GM19238 (cell line): ENCODE measurements around the gene RECQL5.
"Not testable (repeated sequence)": the region's sequence is repeated elsewhere in the genome, so short reads cannot be mapped to it uniquely, and the experiment has no call there.

Experiments used
- DNase-seq: peaks from one replicate; pipeline ENCODE4 v3.0.0; 2011; ENCODE audit warnings: low spot score; ENCODE audit not compliant: insufficient read length

RECQL5 gene

DNA sequence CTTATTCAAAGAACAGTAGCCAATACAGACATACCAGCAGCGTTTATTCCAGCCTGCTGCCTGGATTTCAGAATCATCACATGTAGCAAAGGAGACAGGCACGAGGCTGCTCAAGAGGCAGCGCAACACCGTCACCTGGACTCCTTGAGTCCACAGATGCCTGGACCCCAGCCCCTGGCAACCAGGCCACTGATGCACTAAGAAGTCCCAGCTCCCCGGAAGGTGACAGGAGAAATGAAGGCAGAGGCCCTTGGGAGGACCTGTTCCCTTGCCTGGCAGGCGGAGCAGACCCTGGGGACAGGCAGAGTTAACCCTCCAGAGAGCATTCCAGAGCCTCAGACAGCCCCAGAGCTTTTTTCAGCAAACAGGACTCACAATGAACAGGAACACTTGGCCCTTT is 17.3 kb downstream of the RECQL5 start:
- DNase-seq = no peak

DNA sequence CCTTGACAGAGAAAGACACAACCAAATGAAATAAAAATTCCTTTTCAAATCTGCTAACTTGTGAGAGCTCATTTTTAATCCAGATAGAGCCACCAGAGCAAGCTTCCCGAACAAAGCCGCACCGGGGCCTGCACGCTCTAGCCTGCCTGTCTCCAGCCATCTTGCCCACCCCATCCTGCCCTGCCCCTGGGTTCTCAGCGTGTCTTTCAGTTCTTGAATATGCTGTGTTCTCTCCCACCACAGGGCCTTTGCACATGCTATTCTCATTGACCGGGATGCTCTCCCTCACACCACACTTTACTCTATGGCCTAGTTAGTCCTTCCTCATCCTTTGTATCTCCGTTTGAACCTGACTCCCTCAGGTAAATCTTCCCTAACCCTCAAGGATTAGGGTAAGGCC is 19.0 kb downstream of the RECQL5 start:
- no peak for DNase-seq

DNA sequence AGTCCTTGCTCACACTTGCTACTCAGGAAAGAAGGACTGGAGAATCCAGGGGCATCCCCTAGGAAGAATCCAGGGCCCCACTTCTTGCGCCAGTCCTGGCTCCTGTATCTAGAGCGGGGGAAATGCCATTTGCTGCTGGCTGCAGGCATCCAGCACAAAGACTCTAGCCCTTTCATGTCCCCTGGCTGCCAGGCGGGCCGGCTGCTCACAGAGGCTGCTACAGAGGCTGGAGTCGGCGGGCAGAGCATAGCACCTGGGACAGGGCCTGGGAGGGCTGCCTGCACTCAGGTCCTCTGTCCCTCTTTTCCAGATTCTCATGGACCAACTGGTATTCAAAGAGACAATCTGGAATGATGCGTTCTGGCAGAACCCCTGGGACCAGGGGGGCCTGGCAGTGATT is 19.9 kb downstream of the RECQL5 start:
- no peak for DNase-seq

DNA sequence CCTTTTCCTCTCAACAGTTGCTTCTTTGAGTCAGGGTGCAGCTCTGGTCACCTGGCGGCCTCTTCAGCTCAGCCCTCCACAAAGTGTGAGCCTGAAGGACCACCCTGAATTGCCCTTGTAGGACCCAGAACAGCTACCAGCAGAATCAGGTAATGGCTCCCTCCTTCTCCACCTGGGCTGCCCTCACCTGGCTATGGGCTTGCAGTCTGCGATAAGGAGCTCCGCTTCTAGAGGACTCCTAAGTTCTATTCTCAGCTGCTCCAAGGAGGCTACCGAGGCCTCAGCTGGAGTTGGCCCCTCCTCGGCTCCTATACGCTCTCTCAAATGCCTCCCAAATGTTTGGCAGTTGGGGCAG is 20.3 kb downstream of the RECQL5 start:
- no peak for DNase-seq

DNA sequence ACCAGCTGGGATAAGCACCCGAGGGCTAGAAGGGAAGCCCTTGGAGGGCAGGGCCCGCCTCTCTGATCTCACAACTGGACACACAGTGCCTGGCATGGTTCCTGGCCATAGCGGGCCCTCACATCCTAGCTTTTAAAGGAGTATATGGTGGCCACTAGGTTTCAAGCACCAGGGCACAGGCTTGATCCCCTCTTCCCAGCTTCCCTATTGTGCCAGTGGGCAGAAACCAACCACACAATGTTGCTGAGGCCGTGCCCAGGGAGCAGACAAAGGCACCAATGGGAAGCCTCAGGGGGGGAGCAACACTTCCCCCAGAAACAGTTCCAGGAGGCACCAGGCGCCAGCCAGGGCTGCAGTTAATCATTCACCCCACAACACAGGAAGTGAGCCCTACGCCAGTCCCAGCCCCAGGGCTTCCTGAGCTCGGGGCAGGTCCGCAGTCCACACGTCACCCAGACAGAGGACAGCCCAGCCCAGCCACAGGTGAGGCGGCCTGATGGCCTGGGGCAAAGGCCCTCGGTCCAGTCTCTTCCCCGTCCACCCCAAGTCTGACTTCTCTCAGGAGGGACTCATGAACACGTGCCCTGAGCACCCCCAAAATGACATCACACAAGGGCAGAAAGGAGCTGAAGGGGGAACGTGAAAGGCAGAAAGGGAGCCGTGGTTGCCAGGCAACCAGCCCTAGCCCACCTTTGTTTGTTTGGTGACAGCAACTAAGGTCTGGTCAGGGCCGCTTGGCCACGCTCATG is 20.9 kb downstream of the RECQL5 start:
- peak; percentile 93 for DNase-seq

DNA sequence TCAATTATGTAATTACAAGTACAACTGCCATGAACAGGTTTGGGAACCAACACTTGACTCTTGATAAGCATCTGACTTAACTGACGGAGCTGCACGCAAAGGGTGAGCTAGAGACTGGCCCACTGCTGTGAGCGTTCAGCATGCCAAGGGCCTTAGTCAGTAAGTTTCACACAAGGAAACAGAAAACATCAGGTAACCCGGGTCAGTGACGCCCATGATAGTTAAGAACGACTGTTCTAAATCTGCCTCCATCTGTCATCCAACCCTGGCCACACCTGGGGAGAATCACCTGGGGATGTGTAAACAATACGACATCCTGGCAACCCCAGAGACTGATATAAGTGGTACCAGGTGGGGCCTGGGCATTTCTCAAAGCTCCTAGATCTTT is 21.5 kb downstream of the RECQL5 start:
- no peak for DNase-seq

DNA sequence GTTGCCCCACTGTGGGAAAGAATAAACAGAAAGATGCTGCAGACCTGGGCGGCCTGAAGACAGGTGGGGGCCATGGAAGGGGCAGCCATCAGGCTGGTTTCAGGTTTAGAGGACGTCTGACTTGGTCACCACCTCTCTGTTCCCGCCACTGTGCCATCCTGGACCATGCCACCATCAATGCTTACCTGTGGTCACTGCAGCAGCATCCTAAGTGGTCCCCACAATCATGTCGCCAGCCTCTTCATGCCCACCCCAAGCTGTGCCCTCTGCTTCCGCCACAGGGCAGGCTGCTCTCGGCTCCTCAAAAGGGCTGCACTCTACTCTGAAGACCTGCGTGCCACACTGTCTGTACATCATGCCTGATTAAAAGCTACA is 23.3 kb downstream of the RECQL5 start:
- no peak for DNase-seq

DNA sequence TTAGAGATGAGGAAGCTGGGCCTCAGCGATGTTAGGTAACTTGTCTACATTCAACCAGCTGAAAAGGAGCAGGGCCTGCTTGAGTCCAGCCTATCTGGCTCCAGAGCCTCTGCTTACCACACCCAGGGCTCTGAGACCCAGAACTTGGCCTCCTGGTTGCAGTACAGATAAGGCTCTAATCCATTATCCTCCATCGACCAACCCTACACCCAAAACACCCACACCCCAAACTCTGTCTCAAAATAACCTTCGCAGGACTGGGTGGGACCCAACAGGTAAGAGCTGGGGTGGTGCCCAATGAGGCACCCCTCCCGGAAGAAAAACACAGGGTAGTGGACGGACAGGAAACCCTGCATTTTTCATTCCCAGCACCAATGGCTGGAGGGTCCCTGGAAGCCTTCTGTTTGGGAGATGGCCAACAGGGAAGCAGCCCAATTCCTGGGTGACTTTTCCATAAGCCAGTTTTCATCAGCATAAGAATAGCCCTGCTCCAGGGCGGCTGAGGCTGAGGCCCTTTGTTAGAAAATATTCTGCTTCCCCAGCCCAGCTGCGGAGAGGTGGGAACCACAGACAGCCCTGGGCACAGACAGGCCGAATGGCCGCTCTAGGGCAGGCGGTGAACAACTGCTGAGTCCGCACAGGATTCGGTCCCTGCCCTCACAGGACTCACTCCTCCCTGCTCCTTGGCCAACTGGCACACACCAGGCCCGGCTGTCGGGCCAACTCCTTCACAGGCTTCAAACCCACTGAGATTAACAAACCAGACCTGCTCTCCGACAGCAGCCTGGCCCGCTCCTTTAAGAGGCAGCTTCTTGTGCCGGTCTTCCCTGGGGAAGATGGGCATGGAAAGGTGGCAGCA is 23.9 kb downstream of the RECQL5 start:
- DNase-seq = no peak

DNA sequence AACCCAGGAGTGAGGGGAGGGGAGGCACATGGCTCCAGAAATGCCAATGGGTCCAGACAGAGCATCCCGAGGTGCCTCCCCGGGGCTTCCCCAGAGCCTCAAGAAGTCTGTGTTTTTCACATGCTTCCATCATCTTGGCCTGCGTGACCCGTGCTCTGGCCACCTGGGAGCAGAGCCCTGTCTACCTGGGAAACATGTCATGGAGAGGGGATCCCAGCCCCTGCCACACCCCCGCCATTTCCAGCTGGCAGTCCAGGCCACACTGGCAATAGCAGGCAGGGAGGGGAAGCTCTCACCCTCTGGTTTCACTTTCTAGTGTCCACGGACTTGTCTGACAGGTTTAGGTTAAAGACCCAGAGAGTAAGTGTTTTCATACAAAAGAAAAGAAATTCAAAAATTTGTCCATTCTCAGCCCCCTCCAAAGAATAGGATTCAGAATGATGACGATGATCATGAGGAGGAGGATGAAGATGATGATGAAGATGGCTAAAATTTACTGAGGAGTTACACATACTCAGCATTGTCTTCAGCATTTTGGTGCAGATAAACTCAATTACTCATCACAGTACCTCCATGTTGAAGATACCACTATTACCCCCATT is 24.7 kb downstream of the RECQL5 start:
- DNase-seq = peak; percentile 19

DNA sequence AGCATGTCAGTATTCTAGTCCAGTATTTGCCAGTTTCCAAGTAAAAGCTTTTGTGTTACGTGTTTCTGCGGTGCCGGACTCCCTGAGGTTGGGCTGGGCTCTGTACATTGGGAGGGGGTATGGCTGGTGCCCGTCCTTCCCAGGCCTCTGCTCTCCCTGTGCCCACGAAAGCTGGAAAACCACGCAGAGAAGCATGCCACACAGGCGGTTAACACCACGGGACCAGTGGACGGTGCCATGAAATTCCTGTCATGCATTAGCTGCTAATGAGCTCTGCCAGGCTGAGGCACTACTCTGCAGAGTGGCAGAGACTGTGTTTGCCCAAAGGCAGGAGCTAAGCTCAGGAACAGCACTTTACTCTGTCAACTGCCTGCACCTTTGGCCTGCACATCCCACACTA is 25.6 kb downstream of the RECQL5 start:
- DNase-seq = no peak

DNA sequence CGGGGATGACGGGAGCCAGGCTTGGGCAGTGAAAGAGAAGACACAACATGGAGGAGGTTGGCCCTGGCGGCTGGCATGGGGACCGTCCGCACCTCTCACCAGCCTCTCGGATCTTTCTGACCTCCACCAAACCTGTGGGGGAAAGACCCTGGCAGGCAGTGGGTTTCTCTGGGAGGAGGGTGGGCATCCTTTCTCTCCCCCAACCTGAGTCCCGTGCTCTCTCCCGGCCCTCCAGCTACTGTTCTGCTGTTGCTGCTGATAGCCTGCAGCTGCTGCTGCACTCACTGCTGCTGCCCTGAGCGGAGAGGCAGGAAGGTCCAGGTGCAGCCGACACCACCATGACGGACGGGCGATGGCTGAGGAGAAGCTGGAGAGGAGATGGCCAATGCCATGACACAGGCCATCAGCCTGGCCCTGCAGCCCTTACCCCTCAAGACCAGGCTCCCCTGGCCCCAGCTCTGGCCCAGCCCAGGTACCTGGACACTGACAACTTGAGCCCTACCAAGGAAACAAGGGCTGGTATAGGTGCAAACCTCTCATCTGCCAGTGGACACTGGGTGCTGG is 26.3 kb downstream of the RECQL5 start:
- no peak for DNase-seq

DNA sequence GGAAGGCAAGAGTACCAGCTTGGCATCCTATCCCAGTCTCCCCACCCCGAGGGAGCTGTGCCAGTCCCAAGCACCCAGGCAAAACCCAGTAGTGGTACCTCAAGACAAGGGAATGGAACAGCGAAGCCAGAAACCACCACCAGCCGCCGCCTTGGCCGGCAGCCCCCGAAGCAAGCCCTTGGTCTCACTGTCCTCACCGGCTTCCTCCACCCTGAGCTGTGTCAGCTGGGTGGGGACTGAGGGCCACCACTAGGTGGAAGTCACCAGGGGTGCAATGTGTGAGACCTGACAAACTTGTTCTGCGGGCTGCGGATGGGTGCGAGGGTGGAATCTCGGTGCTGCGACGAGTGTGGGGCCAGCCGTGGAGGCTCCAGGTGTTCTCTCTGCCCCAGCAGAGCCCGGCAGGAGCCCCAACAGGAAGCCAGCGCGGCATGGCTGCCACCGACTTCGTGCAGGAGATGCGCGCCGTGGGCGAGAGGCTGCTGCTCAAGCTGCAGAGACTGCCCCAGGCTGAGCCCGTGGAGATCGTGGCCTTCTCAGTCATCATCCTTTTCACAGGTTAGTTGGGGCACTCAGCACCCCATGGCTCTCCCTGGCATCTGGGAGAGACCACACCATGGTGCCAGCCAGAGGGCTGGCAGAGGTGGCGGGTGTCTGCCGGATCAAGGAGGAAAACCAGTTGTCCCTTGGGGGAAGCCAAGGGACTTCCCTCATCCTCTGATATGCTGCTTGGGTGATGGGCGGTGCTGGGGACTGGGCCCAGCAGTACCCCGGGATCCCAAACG is 27.0 kb downstream of the RECQL5 start:
- DNase-seq = no peak

DNA sequence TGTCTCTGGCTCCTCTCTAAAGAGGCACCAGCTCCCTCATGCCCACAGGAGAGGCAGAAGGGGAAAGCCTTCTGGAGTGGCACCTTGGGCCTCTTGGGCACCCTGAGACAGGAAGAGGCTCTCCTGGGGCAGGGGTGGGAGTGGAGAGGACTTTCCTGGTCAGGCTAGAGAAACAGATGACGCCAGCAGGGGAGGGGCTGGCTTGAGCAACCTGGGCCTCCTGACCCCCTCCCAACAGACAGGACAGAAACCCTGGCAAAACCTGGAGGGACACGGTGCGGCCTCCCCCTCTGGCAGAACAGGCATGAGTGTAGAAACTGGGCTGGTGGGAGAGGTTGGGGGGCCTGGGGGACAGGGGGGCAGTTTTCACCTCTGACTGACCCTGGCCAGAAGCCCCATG is 27.6 kb downstream of the RECQL5 start:
- DNase-seq = no peak

DNA sequence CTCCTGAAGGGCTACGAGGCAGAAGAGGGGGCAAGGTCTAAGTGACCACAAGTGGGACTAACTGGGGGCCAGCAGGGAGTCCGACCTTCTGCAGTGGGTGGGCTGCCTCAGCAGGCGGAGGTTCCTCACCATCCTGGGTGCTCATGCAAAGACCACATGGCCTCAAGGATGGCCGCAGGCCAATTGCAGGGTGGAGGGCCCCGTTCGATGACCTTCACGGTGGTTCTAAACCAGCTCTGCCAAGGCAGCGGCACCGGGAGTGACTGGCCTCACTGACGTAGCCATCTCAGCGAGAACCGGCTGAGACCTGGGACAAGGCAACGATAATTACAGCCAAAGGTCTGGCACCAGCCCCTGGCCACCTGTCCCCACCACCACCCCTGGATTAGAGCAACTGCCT is 28.1 kb downstream of the RECQL5 start:
- no peak for DNase-seq

DNA sequence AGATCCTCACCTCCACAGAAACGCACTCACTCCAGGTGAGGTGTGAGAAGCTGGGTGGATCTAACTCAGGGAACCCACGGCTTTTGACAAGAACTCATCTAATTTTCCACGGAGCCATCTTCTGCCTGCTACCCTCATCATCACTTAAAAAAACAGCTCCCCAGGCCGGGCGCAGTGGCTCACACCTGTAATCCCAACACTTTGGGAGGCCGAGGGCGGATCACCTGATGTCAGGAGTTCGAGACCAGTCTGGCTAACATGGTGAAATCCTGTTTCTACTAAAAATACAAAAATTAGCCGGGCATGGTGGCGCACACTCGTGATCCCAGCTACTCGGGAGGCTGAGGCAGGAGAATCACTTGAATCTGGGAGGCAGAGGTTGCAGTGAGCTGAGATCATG is 28.9 kb downstream of the RECQL5 start:
- not testable (repeated sequence) for DNase-seq

DNA sequence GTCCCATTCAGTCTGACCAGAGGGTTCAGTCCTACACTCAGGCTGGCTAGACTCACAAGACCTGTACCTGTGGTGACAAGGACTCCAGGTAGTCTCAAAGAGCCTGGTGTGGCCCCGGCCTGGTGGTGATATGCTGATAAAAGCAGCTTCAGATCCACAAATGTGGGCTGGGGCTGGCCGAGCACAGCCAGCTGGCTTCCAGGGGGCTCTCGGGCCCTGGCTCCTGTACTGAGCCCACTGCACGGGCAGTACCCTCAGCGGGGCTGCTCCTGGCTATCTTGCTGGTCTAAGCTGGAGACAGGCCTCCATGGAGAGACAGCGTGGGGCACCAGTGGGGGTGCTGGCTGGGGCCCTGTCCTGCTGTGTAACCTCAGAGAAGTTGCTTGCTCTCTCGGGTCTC is 29.4 kb downstream of the RECQL5 start:
- DNase-seq = no peak

DNA sequence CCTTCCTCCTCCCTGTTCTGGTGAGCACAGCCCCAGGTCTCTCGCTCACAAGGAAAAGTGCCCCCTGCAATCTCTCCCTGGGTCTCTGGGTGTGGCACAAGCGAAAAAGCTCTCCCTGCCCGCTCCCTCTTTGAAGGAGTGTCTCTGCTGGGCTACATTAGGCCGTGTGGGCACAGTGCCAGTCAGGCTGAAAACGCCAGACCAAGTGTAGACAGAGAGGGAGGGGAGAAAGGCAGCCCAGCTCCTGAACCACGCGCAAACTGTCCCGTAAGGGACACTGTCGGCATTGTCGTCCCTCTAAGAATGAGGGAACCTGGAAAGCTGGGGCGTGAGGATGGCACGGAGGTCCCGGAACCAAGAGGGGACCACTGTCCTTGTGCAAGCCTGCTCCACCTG is 29.8 kb downstream of the RECQL5 start:
- DNase-seq = no peak

DNA sequence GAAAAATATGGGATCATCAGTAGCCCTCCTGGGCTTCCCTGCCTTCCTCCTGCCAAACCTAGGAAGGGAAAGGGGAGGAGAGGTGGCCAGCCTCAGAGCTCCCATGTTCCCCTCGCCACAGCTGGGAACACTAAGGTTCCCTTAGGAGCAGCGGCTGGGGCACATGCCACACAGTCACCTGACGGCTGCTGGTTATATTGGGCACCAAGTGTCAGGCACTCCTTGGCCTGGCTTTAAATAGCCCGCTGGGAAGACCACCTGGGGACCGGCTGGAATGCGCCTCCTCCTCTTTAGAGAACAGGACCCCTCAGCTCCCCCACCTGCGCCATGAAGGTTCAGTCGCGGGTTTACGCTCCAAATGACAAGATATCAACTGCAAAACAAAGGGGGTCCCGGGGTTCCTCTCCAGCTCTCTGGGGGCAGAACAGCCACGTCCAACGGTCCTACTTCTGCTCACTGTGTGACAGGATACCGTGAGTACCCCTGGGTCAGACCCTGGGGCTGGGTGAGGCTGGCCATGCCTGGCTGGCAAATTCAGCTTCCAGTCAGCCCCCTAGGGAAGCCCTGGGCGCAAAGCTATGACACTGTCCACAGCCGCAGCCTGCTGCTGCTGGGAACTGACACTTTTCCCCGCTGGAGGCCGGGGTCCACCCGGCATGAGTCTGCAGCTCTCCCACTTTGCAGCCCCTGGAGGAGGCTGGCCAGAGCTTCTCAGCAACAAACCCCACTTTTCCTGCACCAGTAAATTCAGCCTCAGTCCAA is 30.4 kb downstream of the RECQL5 start:
- no peak for DNase-seq

DNA sequence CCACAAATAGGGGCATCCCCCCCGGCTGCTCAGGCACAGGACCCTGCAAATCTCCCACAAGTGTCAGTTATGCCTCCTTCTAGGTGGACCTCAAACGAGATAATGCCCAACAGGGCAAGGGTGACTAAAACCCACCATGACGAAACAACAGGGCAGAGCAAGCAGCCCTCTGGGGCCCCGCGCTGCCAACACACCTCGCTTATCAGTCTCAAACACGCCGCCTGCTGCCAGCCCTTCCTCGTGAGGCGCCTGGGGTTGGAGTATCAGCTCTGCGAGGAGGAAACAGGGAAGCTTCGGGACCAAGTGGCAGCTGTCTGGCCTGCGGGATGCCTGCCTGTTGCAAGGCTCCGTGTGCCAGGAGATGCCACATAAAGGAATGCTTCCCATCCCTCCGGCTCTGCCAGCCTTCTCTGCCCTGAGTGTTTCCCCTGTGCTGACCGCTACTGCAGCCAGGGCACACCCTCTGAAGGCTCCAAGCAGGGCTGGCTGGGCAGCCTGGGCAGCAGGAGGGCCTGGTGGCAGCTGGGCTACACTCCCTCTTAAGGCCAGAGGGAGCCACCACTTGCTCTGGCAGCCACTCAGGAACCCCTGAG is 31.2 kb downstream of the RECQL5 start:
- DNase-seq = no peak
